Measurements from ENCODE around the gene WDR90. TPM values are rescaled to one million over a fixed set of nuclear protein-coding genes. Genes with fewer than 3 reads are reported as not detected.

Gene WDR90
- total RNA-seq, 1 donor from 2014 or later: 102 TPM

DNA sequence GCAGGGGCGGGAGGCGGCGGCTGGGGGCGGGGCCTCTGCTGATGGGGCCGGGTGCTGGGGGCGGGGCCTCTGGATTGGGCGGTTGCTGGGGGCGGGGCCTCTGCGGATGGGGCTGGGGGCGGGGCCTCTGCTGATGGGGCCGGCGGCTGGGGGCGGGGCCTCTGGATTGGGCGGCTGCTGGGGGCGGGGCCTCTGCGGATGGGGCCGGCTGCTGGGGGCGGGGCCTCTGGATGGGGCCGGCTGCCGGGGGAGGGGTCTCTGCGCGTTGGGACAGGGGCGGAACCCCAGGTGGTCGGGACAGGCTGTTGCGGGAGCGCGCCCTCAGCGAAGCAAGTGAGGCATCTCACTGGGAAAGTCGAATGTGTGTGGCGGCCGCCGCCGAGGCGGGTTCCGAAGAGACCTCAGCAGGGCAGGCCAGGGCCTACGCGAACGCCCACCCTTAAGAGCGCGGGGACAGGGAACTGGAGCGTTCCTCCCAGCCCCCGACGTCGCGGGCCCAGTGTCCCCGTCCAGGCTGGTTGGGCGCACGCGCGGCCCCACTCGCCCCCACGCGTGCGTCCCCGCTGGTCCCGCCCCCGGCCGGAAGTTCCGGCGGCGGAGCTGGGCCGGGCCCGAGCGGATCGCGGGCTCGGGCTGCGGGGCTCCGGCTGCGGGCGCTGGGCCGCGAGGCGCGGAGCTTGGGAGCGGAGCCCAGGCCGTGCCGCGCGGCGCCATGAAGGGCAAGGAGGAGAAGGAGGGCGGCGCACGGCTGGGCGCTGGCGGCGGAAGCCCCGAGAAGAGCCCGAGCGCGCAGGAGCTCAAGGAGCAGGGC is 30.9 kb downstream of the WDR90 start, which contains the start of gene STUB1:
STUB1 (plus strand) TSS at position 597 of the 811 bp plus-strand sequence; CDS start at position 713, 116 bp downstream.
- H3K27ac Mint-ChIP-seq: peak within 1 kb of the TSS; percentile 72
- H3K36me3 Mint-ChIP-seq: peaks cover 4% of the 10 kb centered on the region
- peaks cover 3% of the 10 kb centered on the region for H3K27me3 Mint-ChIP-seq
- TF ChIP-seq, protein P1, sequence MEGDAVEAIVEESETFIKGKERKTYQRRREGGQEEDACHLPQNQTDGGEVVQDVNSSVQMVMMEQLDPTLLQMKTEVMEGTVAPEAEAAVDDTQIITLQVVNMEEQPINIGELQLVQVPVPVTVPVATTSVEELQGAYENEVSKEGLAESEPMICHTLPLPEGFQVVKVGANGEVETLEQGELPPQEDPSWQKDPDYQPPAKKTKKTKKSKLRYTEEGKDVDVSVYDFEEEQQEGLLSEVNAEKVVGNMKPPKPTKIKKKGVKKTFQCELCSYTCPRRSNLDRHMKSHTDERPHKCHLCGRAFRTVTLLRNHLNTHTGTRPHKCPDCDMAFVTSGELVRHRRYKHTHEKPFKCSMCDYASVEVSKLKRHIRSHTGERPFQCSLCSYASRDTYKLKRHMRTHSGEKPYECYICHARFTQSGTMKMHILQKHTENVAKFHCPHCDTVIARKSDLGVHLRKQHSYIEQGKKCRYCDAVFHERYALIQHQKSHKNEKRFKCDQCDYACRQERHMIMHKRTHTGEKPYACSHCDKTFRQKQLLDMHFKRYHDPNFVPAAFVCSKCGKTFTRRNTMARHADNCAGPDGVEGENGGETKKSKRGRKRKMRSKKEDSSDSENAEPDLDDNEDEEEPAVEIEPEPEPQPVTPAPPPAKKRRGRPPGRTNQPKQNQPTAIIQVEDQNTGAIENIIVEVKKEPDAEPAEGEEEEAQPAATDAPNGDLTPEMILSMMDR (conservative IDR thresholded peaks at IDR 0.05): no peak
- DNase-seq (ENCODE audit: extremely low spot score, unreplicated experiment): peak; percentile 95
- no peaks in the 10 kb centered on the region for H3K9me3 Mint-ChIP-seq
- peak within 1 kb of the TSS; percentile 89 for H3K4me3 Mint-ChIP-seq
- H3K4me1 Mint-ChIP-seq (ENCODE audit: unreplicated experiment): peaks cover 3% of the 10 kb centered on the region

- DNase-seq (ENCODE audit: extremely low spot score, unreplicated experiment): no peak
- H3K36me3 Mint-ChIP-seq: peaks cover 4% of the 10 kb centered on the region
- peak overlapping the region; percentile 84 for H3K4me3 Mint-ChIP-seq
- no peaks in the 10 kb centered on the region for H3K27me3 Mint-ChIP-seq
- H3K27ac Mint-ChIP-seq: peak overlapping the region; percentile 72
- H3K9me3 Mint-ChIP-seq: no peaks in the 10 kb centered on the region
- TF ChIP-seq, protein P1 (conservative IDR thresholded peaks at IDR 0.05): no peak
- H3K4me1 Mint-ChIP-seq (ENCODE audit: unreplicated experiment): peaks cover 3% of the 10 kb centered on the region
Measured at GRCh38 chr16:680625-680945, 31.4 kb downstream of the WDR90 start.

GRCh38 chr16:680967-681745 is 32.0 kb downstream of the WDR90 start:
- H3K9me3 Mint-ChIP-seq: no peaks in the 10 kb centered on the region
- H3K4me3 Mint-ChIP-seq: peak overlapping the region; percentile 84
- TF ChIP-seq, protein P1 (conservative IDR thresholded peaks at IDR 0.05): no peak
- H3K4me1 Mint-ChIP-seq (ENCODE audit: unreplicated experiment): peaks cover 3% of the 10 kb centered on the region
- H3K27ac Mint-ChIP-seq: peak overlapping the region; percentile 72
- H3K27me3 Mint-ChIP-seq: no peaks in the 10 kb centered on the region
- H3K36me3 Mint-ChIP-seq: peaks cover 4% of the 10 kb centered on the region
- no peak for DNase-seq (ENCODE audit: extremely low spot score, unreplicated experiment)

- peak overlapping the region; percentile 84 for H3K4me3 Mint-ChIP-seq
- no peak for DNase-seq (ENCODE audit: extremely low spot score, unreplicated experiment)
- TF ChIP-seq, protein P1 (conservative IDR thresholded peaks at IDR 0.05): no peak
- no peaks in the 10 kb centered on the region for H3K27me3 Mint-ChIP-seq
- peaks cover 4% of the 10 kb centered on the region for H3K36me3 Mint-ChIP-seq
- H3K9me3 Mint-ChIP-seq: no peaks in the 10 kb centered on the region
- H3K27ac Mint-ChIP-seq: peak overlapping the region; percentile 9
- peaks cover 3% of the 10 kb centered on the region for H3K4me1 Mint-ChIP-seq (ENCODE audit: unreplicated experiment)
Measured at GRCh38 chr16:681746-682427, 32.7 kb downstream of the WDR90 start.

GRCh38 chr16:682493-683395 is 33.6 kb downstream of the WDR90 start:
- DNase-seq (ENCODE audit: extremely low spot score, unreplicated experiment): no peak
- H3K36me3 Mint-ChIP-seq: peaks cover 4% of the 10 kb centered on the region
- TF ChIP-seq, protein P1 (conservative IDR thresholded peaks at IDR 0.05): peak; percentile 18
- H3K27me3 Mint-ChIP-seq: no peaks in the 10 kb centered on the region
- peaks cover 3% of the 10 kb centered on the region for H3K4me1 Mint-ChIP-seq (ENCODE audit: unreplicated experiment)
- H3K4me3 Mint-ChIP-seq: peak overlapping the region; percentile 84
- H3K9me3 Mint-ChIP-seq: no peaks in the 10 kb centered on the region
- H3K27ac Mint-ChIP-seq: peak overlapping the region; percentile 74
